BE2C (cell line): ENCODE data around the gene PCSK6.

Source experiments
- DNase-seq: peaks from one replicate; pipeline ENCODE4 v3.0.0-alpha.2; 2020
- H3K27me3 ChIP-seq: fragments of 250-450 bp; sonication (Bioruptor Pico); 2 replicates; pipeline ENCODE4 v1.5.1; 2020; ENCODE audit warnings: mild to moderate bottlenecking
- H3K36me3 ChIP-seq: fragments of 250-450 bp; sonication (Bioruptor Pico); 2 replicates; pipeline ENCODE4 v1.5.1; 2020; ENCODE audit warnings: mild to moderate bottlenecking
- H3K4me1 ChIP-seq: fragments of 250-450 bp; sonication (Bioruptor Pico); 2 replicates; pipeline ENCODE4 v1.5.1; 2020
- H3K4me3 ChIP-seq: 2 replicates; pipeline ENCODE4 v1.5.1; 2011; ENCODE audit warnings: low read depth, low read length
- H3K9me3 ChIP-seq: fragments of 250-450 bp; sonication (Bioruptor Pico); 2 replicates; pipeline ENCODE4 v1.5.1; 2020
- TF ChIP-seq, protein P1 (sequence below): IDR thresholded peaks from 2 replicates; pipeline ENCODE4 v1.5.1; 2012; ENCODE audit warnings: mild to moderate bottlenecking, low read depth, low read length

Gene PCSK6

GRCh38 chr15:101489237-101489598 is 289 bp downstream of the PCSK6 start:
- TF ChIP-seq, protein P1, sequence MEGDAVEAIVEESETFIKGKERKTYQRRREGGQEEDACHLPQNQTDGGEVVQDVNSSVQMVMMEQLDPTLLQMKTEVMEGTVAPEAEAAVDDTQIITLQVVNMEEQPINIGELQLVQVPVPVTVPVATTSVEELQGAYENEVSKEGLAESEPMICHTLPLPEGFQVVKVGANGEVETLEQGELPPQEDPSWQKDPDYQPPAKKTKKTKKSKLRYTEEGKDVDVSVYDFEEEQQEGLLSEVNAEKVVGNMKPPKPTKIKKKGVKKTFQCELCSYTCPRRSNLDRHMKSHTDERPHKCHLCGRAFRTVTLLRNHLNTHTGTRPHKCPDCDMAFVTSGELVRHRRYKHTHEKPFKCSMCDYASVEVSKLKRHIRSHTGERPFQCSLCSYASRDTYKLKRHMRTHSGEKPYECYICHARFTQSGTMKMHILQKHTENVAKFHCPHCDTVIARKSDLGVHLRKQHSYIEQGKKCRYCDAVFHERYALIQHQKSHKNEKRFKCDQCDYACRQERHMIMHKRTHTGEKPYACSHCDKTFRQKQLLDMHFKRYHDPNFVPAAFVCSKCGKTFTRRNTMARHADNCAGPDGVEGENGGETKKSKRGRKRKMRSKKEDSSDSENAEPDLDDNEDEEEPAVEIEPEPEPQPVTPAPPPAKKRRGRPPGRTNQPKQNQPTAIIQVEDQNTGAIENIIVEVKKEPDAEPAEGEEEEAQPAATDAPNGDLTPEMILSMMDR, result no peak
- peak; percentile 74 for DNase-seq
- Histone ChIP-seq H3K9me3 (no peaks in the 10 kb centered on the region), H3K4me3 (peak overlapping the region; percentile 23; the same call in 1 of the 2 replicates), H3K36me3 (no peaks in the 10 kb centered on the region), H3K4me1 (no peaks in the 10 kb centered on the region), H3K27me3 (peaks cover 9% of the 10 kb centered on the region)

GRCh38 chr15:101488300-101489164 is 975 bp downstream of the PCSK6 start:
- Histone ChIP-seq H3K4me1 (no peaks in the 10 kb centered on the region), H3K36me3 (no peaks in the 10 kb centered on the region), H3K27me3 (peaks cover 9% of the 10 kb centered on the region), H3K4me3 (peak overlapping the region; percentile 47), H3K9me3 (no peaks in the 10 kb centered on the region)
- no peak for DNase-seq
- TF ChIP-seq, protein P1, result no peak

DNA sequence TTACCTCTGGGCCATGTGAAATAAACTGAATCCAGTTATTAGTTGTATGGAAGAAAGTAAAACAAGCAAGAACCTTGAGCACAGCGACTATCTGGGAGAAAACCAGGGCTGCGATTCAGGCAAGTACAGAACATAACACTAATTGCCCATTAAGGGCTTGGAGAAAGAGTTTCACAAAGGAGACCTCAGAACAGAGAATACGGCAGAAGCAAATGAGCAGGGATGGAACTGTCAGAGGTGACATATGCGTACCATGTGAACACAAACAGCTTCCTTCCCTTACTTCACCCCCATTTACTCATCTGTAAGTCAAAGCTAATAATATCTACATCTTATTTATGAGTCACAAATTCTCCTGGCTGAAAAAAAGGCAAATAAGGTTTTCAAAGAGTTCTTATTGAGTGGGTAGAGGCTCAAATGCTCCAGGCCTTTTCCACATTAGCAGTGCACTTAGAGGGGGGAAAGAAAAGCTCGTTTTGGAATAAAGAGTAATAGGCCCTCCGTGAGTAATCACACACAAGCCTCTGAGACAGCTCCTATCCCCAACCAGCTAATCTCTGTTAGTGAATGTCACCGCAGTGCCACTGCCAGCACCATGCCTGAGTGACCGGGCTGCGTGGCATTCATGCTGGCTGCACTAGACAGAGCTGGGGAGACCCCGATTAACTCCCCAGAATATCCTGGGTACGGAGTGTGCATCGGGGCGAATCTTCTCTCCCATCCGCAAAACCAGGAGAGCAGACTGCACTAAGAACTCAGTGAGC is 2.6 kb downstream of the PCSK6 start:
- H3K4me3 ChIP-seq, result no peak overlapping the region
- H3K4me1 ChIP-seq, result no peaks in the 10 kb centered on the region
- no peaks in the 10 kb centered on the region for H3K36me3 ChIP-seq
- no peak for DNase-seq
- H3K9me3 ChIP-seq, result no peaks in the 10 kb centered on the region
- TF ChIP-seq, protein P1, result no peak
- H3K27me3 ChIP-seq, result peaks cover 9% of the 10 kb centered on the region

GRCh38 chr15:101483462-101483861 is 6.0 kb downstream of the PCSK6 start:
- H3K36me3 ChIP-seq, result no peaks in the 10 kb centered on the region
- no peaks in the 10 kb centered on the region for H3K4me1 ChIP-seq
- no peak for DNase-seq
- H3K9me3 ChIP-seq, result no peaks in the 10 kb centered on the region
- peaks cover 2% of the 10 kb centered on the region for H3K27me3 ChIP-seq
- TF ChIP-seq, protein P1, result no peak
- no peak overlapping the region for H3K4me3 ChIP-seq

- TF ChIP-seq, protein P1, result no peak
- Histone ChIP-seq H3K27me3 (no peaks in the 10 kb centered on the region), H3K4me3 (no peak overlapping the region)
Measured at GRCh38 chr15:101482526-101483371, 6.8 kb downstream of the PCSK6 start.

More at GRCh38 chr15:101482526-101483371, 6.8 kb downstream of the PCSK6 start:
- no peaks in the 10 kb centered on the region for H3K4me1 ChIP-seq
- no peaks in the 10 kb centered on the region for H3K36me3 ChIP-seq
- DNase-seq, result no peak
- no peaks in the 10 kb centered on the region for H3K9me3 ChIP-seq
